Measurements from ENCODE around the gene C5orf52. TPM values are rescaled to one million over a fixed set of nuclear protein-coding genes. Genes with fewer than 3 reads are reported as not detected.
"Not testable (repeated sequence)": the region's sequence is repeated elsewhere in the genome, so short reads cannot be mapped to it uniquely, and the experiment has no call there.

The C5orf52 gene
- total RNA-seq, 2 experiments from 2014 or later: not detected

DNA sequence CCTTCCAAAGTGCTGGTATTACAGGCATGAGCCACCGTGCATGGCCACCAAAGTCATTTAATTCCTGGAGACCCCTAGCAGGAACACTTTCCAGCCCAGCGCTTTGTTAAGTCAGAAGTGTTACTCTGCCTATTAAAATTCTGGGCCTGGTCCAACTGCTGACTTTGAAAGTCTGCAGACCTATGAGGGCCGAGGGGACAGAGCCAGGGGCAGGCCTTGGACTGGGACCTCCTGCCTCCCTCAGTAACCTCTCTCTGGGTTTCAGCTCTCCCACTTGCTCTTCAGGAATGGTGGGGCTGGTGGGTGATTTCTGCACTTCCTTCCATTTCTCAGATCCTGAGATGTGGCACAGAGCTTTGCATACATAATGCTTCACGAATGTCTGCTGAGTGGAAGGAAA lies 9.7 kb downstream of the C5orf52 start:
- H3K4me3 Mint-ChIP-seq: no peak overlapping the region
- no peaks in the 10 kb centered on the region for H3K27me3 Mint-ChIP-seq (ENCODE audit: low read depth)
- ChIA-PET CTCF (no interaction called here), POLR2A (no interaction called here)
- no peak overlapping the region for H3K27ac Mint-ChIP-seq
- H3K36me3 Mint-ChIP-seq (ENCODE audit: low read depth): no peaks in the 10 kb centered on the region
- H3K4me1 Mint-ChIP-seq (ENCODE audit: low read depth): no peaks in the 10 kb centered on the region
- no peaks in the 10 kb centered on the region for H3K9me3 Mint-ChIP-seq (ENCODE audit: insufficient read depth)
- ATAC-seq: no peak
- no peak for DNase-seq

GRCh38 chr5:157682257-157682656 lies 10.9 kb downstream of the C5orf52 start:
- no peaks in the 10 kb centered on the region for H3K36me3 Mint-ChIP-seq (ENCODE audit: low read depth)
- H3K4me3 Mint-ChIP-seq: no peak overlapping the region
- H3K9me3 Mint-ChIP-seq (ENCODE audit: insufficient read depth): no peaks in the 10 kb centered on the region
- ATAC-seq: no peak
- no peak overlapping the region for H3K27ac Mint-ChIP-seq
- H3K4me1 Mint-ChIP-seq (ENCODE audit: low read depth): no peaks in the 10 kb centered on the region
- CTCF ChIA-PET: interaction anchor here (0.6 kb wide), 1 partner anchor 238 kb away, joined by 3 read pairs; no protein-coding TSS in a partner anchor
- POLR2A ChIA-PET: interaction anchor here (0.6 kb wide), 2 partner anchors 62 to 73 kb away, joined by 3 read pairs; no protein-coding TSS in a partner anchor
- H3K27me3 Mint-ChIP-seq (ENCODE audit: low read depth): no peaks in the 10 kb centered on the region
- DNase-seq: no peak

DNA sequence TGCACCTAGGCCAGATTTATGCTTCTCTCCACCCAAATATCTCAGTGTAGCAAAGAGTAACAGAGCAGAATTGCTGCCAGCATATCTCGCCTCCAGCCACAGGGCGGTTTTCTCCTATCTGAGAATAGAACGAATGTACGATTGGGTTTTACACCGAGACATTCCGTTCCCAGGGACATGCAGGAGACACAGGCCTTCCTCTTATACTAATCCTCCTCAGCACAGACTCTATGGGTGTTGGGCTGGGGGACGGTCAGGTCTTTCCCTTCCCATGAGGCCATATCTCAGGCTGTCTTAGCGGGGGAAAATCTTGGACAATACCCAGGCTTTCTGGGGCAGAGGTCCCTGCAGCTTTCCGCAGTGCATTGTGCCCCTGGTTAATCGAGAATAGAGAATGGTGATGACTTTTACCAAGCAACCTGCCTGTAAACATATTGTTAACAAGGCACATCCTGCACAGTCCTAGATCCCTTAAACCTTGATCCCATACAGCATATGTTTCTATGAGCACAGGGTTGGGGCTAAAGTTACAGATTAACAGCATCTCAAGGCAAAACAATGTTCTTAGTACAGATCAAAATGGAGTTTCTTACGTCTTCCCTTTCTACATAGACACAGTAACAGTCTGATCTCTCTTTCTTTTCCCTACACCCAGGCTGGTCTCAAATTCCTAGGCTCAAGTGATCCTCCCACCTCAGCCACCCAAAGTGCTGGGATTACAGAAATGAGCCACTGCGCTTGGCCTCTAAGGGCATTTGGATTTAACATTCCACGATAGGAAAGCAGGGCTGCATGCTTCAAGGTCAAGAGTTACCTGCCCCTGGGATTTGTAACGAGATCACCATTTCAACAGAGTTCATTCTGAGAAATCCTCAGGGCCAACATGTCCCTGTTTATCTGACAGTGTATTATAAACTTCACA lies 15.2 kb downstream of the C5orf52 start:
- ATAC-seq; H3K27ac Mint-ChIP-seq; CTCF ChIA-PET; H3K9me3 Mint-ChIP-seq (ENCODE audit: insufficient read depth); H3K27me3 Mint-ChIP-seq (ENCODE audit: low read depth); H3K4me3 Mint-ChIP-seq; DNase-seq; POLR2A ChIA-PET; H3K36me3 Mint-ChIP-seq (ENCODE audit: low read depth); H3K4me1 Mint-ChIP-seq (ENCODE audit: low read depth): not testable (repeated sequence)

DNA sequence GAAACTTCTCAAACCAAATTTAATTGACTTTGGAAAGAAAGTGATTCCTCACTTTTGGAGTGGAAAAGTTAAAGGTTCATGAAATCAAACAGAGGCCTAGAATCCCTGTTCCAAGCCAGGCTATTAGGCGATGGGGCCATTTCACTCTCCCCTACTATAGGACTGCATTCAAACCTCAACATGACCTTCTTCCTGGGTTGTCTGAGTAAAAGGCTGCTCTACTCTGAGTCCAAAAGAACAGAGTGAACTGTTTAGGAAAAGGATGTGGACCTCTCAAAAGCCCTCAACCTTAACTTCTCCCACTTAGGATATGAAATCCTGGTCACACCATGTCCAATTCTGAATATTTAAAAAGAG lies 15.8 kb downstream of the C5orf52 start:
- ATAC-seq (no peak), DNase-seq (no peak)
- Mint-ChIP-seq H3K9me3 (ENCODE audit: insufficient read depth) (no peaks in the 10 kb centered on the region), H3K27me3 (ENCODE audit: low read depth) (no peaks in the 10 kb centered on the region), H3K27ac (no peak overlapping the region), H3K4me3 (no peak overlapping the region), H3K4me1 (ENCODE audit: low read depth) (no peaks in the 10 kb centered on the region), H3K36me3 (ENCODE audit: low read depth) (no peaks in the 10 kb centered on the region)
- CTCF ChIA-PET: no interaction called here
- POLR2A ChIA-PET: interaction anchor here (0.6 kb wide), 1 partner anchor 54 kb away, joined by 4 read pairs; no protein-coding TSS in a partner anchor

GRCh38 chr5:157689942-157690689 lies 18.8 kb downstream of the C5orf52 start:
- CTCF ChIA-PET: interaction anchor here (0.7 to 1.6 kb wide), 2 partner anchors 11 to 60 kb away, joined by 3 to 4 read pairs; no protein-coding TSS in a partner anchor
- POLR2A ChIA-PET: no interaction called here
- ATAC-seq (no peak), DNase-seq (no peak)
- Mint-ChIP-seq H3K9me3 (ENCODE audit: insufficient read depth) (no peaks in the 10 kb centered on the region), H3K36me3 (ENCODE audit: low read depth) (no peaks in the 10 kb centered on the region), H3K27ac (no peak overlapping the region), H3K4me3 (no peak overlapping the region), H3K4me1 (ENCODE audit: low read depth) (no peaks in the 10 kb centered on the region), H3K27me3 (ENCODE audit: low read depth) (no peaks in the 10 kb centered on the region)

DNA sequence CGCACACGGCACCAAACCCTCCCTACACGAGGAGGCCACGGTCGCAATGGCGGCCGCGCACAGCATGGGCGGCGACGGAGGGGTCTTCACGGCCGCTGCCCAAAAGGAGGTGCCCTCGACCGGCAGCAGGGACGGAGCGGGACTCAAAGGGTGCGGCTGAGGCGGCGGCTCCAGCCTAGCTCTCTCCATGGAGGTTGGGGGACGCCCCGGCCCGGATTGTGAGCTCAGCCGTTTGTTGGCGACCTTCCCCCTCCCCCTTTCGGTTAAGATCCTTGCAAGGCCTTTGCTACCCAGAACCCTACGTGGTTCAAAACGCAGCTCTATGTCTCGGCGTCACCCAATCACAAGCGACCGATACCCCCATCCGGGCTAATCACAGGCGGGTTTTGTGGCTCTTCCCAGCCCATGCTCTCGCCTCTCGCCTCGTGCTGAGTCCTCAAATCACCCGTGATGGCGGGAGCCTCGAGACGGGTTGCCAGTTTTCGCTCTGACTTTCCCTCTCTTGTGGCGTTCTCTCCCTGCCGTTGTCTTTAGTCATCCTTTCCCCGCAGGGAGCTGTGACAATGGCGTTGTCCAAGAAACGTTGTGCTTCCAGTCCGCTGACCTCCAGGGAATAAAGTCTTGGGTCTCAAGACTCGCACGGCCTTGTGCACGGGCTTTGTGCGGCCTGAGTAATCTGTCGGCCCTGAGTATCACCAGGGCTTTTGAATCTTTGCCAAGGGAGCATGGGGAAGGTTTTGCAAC lies 19.5 kb downstream of the C5orf52 start:
- CTCF ChIA-PET: interaction anchor here (1.6 kb wide), 1 partner anchor 10 kb away, joined by 4 read pairs; no protein-coding TSS in a partner anchor
- Mint-ChIP-seq H3K36me3 (ENCODE audit: low read depth) (no peaks in the 10 kb centered on the region), H3K4me1 (ENCODE audit: low read depth) (no peaks in the 10 kb centered on the region), H3K4me3 (no peak overlapping the region), H3K27ac (no peak overlapping the region), H3K9me3 (ENCODE audit: insufficient read depth) (no peaks in the 10 kb centered on the region), H3K27me3 (ENCODE audit: low read depth) (no peaks in the 10 kb centered on the region)
- no peak for ATAC-seq
- no peak for DNase-seq
- POLR2A ChIA-PET: no interaction called here

GRCh38 chr5:157693816-157694215 lies 22.5 kb downstream of the C5orf52 start:
- peaks cover 15% of the 10 kb centered on the region for H3K9me3 Mint-ChIP-seq (ENCODE audit: insufficient read depth)
- DNase-seq; CTCF ChIA-PET; H3K4me1 Mint-ChIP-seq (ENCODE audit: low read depth); POLR2A ChIA-PET; ATAC-seq; H3K27ac Mint-ChIP-seq; H3K4me3 Mint-ChIP-seq; H3K27me3 Mint-ChIP-seq (ENCODE audit: low read depth); H3K36me3 Mint-ChIP-seq (ENCODE audit: low read depth): not testable (repeated sequence)

- H3K4me3 Mint-ChIP-seq; CTCF ChIA-PET; H3K4me1 Mint-ChIP-seq (ENCODE audit: low read depth); DNase-seq; H3K36me3 Mint-ChIP-seq (ENCODE audit: low read depth); H3K27ac Mint-ChIP-seq; H3K27me3 Mint-ChIP-seq (ENCODE audit: low read depth); ATAC-seq; POLR2A ChIA-PET: not testable (repeated sequence)
- H3K9me3 Mint-ChIP-seq (ENCODE audit: insufficient read depth): peaks cover 26% of the 10 kb centered on the region
These were observed 24.8 kb downstream of the C5orf52 start for GRCh38 chr5:157696154-157696553.

DNA sequence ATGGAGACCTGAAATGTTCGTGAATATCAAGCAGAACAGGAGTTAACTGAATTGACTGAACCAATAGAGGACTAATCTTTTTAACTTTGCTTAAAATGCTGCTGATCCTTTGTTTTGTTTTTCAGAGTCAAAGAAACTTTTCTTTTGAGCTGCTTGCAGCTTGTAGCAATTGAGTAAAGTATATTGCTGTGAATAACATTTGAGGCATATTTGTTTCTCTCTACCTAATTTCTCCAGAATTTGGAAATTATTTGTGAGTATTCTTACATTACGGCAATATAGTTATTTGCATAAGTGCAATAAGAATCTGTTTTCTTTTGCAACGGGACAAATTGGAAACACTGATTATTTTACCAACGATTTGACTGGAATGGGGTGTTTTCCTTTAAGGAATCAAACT lies 27.3 kb downstream of the C5orf52 start:
- H3K36me3 Mint-ChIP-seq (ENCODE audit: low read depth); ATAC-seq; H3K27ac Mint-ChIP-seq; CTCF ChIA-PET; H3K27me3 Mint-ChIP-seq (ENCODE audit: low read depth); POLR2A ChIA-PET; H3K4me1 Mint-ChIP-seq (ENCODE audit: low read depth); H3K4me3 Mint-ChIP-seq; DNase-seq: not testable (repeated sequence)
- peaks cover 30% of the 10 kb centered on the region for H3K9me3 Mint-ChIP-seq (ENCODE audit: insufficient read depth)

DNA sequence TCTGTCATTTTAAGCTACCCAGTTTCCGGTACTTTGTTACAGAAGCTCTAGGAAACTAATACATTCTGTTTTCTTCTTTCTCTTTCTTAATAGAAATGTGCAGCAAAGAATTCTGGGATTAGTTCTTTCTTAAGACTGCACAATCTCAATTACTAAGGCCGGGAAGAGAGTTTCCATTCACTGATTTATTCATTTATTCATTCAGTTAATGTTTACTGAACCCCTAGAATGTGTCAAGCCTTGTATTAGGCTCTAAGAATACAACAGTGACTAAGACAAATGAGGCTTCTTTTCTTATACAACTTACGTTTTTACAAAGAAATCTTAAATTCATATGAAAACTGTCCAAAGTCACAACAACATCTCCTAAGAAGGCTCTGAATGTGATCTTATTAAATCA lies 32.4 kb downstream of the C5orf52 start:
- CTCF ChIA-PET: no interaction called here
- no peaks in the 10 kb centered on the region for H3K36me3 Mint-ChIP-seq (ENCODE audit: low read depth)

GRCh38 chr5:157708866-157709265 lies 37.5 kb downstream of the C5orf52 start:
- CTCF ChIA-PET: interaction anchor here (1.4 to 1.7 kb wide), 2 partner anchors 9 to 237 kb away, joined by 3 to 7 read pairs; no protein-coding TSS in a partner anchor
- POLR2A ChIA-PET: no interaction called here
- Mint-ChIP-seq H3K27me3 (ENCODE audit: low read depth) (peaks cover 21% of the 10 kb centered on the region), H3K4me3 (no peak overlapping the region), H3K4me1 (ENCODE audit: low read depth) (no peaks in the 10 kb centered on the region), H3K9me3 (ENCODE audit: insufficient read depth) (no peaks in the 10 kb centered on the region), H3K27ac (no peak overlapping the region), H3K36me3 (ENCODE audit: low read depth) (no peaks in the 10 kb centered on the region)
- no peak for ATAC-seq
- DNase-seq: no peak

More for the DNA sequence above, 32.4 kb downstream of the C5orf52 start:
- peaks cover 16% of the 10 kb centered on the region for H3K9me3 Mint-ChIP-seq (ENCODE audit: insufficient read depth)
- no peak for ATAC-seq
- no peak overlapping the region for H3K4me3 Mint-ChIP-seq
- H3K27ac Mint-ChIP-seq: no peak overlapping the region
- H3K4me1 Mint-ChIP-seq (ENCODE audit: low read depth): no peaks in the 10 kb centered on the region
- POLR2A ChIA-PET: no interaction called here
- H3K27me3 Mint-ChIP-seq (ENCODE audit: low read depth): peaks cover 22% of the 10 kb centered on the region
- no peak for DNase-seq
